PC-9 (cell line): ENCODE results near the gene PTPRD.

ENCODE experiments used
- EZH2 ChIP-seq: fragments of 200-600 bp; sonication (generic); IDR thresholded peaks from 2 replicates; pipeline ENCODE4 v1.8.0; 2017; ENCODE audit warnings: antibody characterized with exemption, low read depth
- TF ChIP-seq, protein P1 (sequence below): fragments of 200-600 bp; sonication (generic); conservative IDR thresholded peaks from 2 replicates; pipeline ENCODE4 v1.6.1; 2017; ENCODE audit warnings: mixed run types, antibody characterized with exemption, mild to moderate bottlenecking, moderate library complexity

DNA sequence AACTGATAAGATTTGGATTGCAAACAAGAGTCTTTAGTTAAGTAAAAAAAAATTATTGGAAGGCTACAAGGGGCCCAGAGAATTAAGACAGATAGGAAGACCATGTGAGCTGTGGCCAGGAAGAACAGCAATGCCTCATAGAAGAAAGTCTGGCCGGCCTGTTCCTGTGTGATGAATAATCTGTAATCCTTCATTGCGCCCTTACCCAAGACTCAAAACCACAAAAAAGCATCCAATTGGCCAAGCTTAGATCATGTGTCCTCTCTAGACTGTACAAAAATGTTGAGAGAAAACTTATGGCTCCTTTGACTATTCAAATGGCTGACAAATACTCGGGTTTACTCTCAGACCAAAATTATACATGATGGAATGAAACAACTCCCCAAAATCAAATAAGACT, 1383.5 kb downstream of the PTPRD start:
- TF ChIP-seq EZH2: no peak
- TF ChIP-seq, protein P1, sequence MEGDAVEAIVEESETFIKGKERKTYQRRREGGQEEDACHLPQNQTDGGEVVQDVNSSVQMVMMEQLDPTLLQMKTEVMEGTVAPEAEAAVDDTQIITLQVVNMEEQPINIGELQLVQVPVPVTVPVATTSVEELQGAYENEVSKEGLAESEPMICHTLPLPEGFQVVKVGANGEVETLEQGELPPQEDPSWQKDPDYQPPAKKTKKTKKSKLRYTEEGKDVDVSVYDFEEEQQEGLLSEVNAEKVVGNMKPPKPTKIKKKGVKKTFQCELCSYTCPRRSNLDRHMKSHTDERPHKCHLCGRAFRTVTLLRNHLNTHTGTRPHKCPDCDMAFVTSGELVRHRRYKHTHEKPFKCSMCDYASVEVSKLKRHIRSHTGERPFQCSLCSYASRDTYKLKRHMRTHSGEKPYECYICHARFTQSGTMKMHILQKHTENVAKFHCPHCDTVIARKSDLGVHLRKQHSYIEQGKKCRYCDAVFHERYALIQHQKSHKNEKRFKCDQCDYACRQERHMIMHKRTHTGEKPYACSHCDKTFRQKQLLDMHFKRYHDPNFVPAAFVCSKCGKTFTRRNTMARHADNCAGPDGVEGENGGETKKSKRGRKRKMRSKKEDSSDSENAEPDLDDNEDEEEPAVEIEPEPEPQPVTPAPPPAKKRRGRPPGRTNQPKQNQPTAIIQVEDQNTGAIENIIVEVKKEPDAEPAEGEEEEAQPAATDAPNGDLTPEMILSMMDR: no peak
